ENCODE measurements around the gene TRIM67.

TRIM67 gene

GRCh38 chr1:231139125-231139649 is 22.7 kb upstream of the TRIM67 start:
- Histone ChIP-seq H3K36me3 (ENCODE audit: control insufficient read depth in 4 of 4, insufficient read depth in 4 of 4, low read length in 3 of 4) (no peaks in the 10 kb centered on the region), H3K4me3 (ENCODE audit: control insufficient read depth in 1 of 7, extremely low read depth in 1 of 7, insufficient read depth in 4 of 7, low read depth in 2 of 7, low read length in 6 of 7) (no peak overlapping the region), H3K27me3 (replicated peaks in 2 of 5; ENCODE audit: control insufficient read depth in 4 of 5, insufficient read depth in 5 of 5, low read length in 4 of 5) (peaks cover 0 to 8% (median 2%) of the 10 kb centered on the region in 5 experiments), H3K9me3 (ENCODE audit: control extremely low read depth in 1 of 5, control insufficient read depth in 4 of 5, insufficient read depth in 2 of 5, low read depth in 1 of 5, low read length in 4 of 5) (peaks cover 0 to 10% (median 0%) of the 10 kb centered on the region in 5 experiments), H3K4me1 (ENCODE audit: control extremely low read depth in 1 of 4, control insufficient read depth in 4 of 4, insufficient read depth in 4 of 4, low read length in 3 of 4) (peaks cover 0 to 6% (median 0%) of the 10 kb centered on the region in 4 experiments), H3K27ac (ENCODE audit: insufficient read depth in 1 of 2, low read depth in 1 of 2, low read length in 2 of 2, poor library complexity in 1 of 2, severe bottlenecking in 2 of 2) (no peak overlapping the region)
- ChIA-PET POLR2A (no interaction called here), CTCF (interaction anchor here (0.6 to 1.0 kb wide), 2 partner anchors 8 to 72 kb away, joined by 3 read pairs; no protein-coding TSS in a partner anchor)
- DNase-seq: no peak
- 95% methylated on average over 3 of the region's 3 CpGs for WGBS (ENCODE audit: insufficient coverage)

DNA sequence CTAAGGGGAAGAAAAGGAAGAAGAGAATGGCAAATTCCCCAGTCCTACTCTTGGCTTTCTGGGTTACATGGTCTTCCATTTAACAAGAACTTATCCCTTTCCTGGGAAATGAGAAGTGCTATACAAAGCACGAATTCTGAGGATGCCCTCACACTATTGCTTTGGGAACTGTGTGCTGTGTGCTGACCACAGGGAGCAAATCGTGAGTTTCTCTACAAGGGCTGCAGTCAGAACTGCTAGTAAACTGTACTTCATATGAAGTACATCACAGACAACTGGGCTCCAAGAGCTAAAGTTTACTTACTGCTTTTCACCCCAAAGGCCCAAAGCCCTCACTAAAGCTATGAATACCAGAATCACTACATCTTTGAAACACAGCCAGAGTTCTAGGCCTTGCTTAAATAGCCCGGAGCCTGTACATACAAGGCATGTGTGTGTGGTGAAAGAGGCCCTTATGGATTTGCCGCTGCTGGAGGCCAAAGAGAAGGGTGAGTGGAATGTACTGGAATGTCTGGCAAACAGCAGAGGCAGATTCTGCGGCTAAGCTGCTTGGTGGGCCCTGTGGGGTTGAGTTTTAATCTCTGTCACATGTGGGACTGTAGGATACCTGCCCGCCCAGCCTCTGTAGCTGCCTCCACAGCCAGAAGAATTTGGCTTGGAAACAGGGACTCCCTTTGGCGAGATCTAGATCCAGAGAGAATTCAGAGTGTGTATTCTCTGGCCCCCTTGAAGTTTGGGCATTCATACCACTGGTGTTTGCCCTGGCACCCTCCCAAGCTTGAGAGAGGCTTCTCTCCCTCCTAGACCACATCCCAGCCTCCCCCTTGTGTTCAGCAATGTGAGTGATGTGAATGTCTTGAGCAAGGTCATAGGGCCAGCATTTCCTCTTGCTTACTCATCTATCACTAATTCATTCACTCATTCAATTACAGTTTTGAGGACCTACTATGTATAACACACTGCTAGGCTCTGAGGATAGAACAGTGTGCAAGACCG is 21.9 kb upstream of the TRIM67 start:
- Histone ChIP-seq H3K4me1 (ENCODE audit: control extremely low read depth in 1 of 4, control insufficient read depth in 4 of 4, insufficient read depth in 4 of 4, low read length in 3 of 4) (peaks cover 0 to 6% (median 0%) of the 10 kb centered on the region in 4 experiments), H3K9me3 (ENCODE audit: control extremely low read depth in 1 of 5, control insufficient read depth in 4 of 5, insufficient read depth in 2 of 5, low read depth in 1 of 5, low read length in 4 of 5) (peaks cover 0 to 10% (median 0%) of the 10 kb centered on the region in 5 experiments), H3K27me3 (replicated peaks in 2 of 5; ENCODE audit: control insufficient read depth in 4 of 5, insufficient read depth in 5 of 5, low read length in 4 of 5) (peaks cover 0 to 8% (median 2%) of the 10 kb centered on the region in 5 experiments), H3K36me3 (ENCODE audit: control insufficient read depth in 4 of 4, insufficient read depth in 4 of 4, low read length in 3 of 4) (no peaks in the 10 kb centered on the region), H3K27ac (ENCODE audit: insufficient read depth in 1 of 2, low read depth in 1 of 2, low read length in 2 of 2, poor library complexity in 1 of 2, severe bottlenecking in 2 of 2) (no peak overlapping the region), H3K4me3 (ENCODE audit: control insufficient read depth in 1 of 7, extremely low read depth in 1 of 7, insufficient read depth in 4 of 7, low read depth in 2 of 7, low read length in 6 of 7) (no peak overlapping the region)
- ChIA-PET CTCF (interaction anchor here (0.6 to 1.0 kb wide), 2 partner anchors 9 to 71 kb away, joined by 3 read pairs; no protein-coding TSS in a partner anchor), POLR2A (no interaction called here)
- WGBS (ENCODE audit: insufficient coverage): 98% methylated on average over 7 of the region's 8 CpGs
- DNase-seq: no peak

DNA sequence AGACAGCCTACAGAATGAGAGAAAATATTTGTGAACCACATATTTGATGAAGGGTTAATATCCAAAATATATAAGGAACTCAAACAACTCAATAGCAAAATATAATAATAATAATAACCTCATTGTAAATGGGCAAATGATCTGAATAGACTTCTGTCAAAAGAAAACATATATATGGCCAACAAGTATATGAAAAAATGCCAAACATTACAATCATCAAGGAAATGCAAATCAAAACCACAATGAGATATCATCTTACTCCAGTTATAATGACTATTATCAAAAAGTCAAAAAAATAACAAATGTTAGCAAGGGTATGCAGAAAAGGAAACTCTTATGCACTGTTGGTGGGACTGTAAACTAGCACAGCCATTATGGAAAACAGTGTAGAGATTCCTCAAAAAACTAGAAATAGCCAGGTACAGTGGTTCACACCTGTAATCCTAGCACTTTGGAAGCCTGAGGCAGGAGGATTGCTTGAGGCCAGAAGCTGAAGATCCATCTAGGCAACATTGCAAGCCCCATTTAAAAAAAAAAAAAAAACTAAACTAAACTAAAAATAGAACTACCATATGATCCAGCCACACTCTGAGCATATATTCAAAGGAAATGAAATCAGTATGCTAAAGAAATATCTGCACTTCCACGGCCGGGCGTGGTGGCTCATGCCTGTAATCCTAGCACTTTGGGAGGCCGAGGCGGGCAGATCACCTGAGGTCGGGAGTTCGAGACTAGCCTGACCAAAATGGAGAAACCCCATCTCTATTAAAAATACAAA is 17.3 kb upstream of the TRIM67 start:
- no peaks in the 10 kb centered on the region for H3K4me1 ChIP-seq (ENCODE audit: control extremely low read depth in 1 of 4, control insufficient read depth in 4 of 4, insufficient read depth in 4 of 4, low read length in 3 of 4)
- H3K36me3 ChIP-seq (ENCODE audit: control insufficient read depth in 4 of 4, insufficient read depth in 4 of 4, low read length in 3 of 4): no peaks in the 10 kb centered on the region
- WGBS (ENCODE audit: insufficient coverage): 95% methylated on average over 4 of the region's 7 CpGs
- CTCF ChIA-PET: no interaction called here
- POLR2A ChIA-PET: no interaction called here
- DNase-seq: no peak
- peaks cover 0 to 28% (median 5%) of the 10 kb centered on the region in 5 experiments for H3K27me3 ChIP-seq (replicated peaks in 2 of 5; ENCODE audit: control insufficient read depth in 4 of 5, insufficient read depth in 5 of 5, low read length in 4 of 5)
- peaks cover 0 to 10% (median 0%) of the 10 kb centered on the region in 5 experiments for H3K9me3 ChIP-seq (ENCODE audit: control extremely low read depth in 1 of 5, control insufficient read depth in 4 of 5, insufficient read depth in 2 of 5, low read depth in 1 of 5, low read length in 4 of 5)
- no peak overlapping the region for H3K27ac ChIP-seq (ENCODE audit: insufficient read depth in 1 of 2, low read depth in 1 of 2, low read length in 2 of 2, poor library complexity in 1 of 2, severe bottlenecking in 2 of 2)
- H3K4me3 ChIP-seq (ENCODE audit: control insufficient read depth in 1 of 7, extremely low read depth in 1 of 7, insufficient read depth in 4 of 7, low read depth in 2 of 7, low read length in 6 of 7): no peak overlapping the region

DNA sequence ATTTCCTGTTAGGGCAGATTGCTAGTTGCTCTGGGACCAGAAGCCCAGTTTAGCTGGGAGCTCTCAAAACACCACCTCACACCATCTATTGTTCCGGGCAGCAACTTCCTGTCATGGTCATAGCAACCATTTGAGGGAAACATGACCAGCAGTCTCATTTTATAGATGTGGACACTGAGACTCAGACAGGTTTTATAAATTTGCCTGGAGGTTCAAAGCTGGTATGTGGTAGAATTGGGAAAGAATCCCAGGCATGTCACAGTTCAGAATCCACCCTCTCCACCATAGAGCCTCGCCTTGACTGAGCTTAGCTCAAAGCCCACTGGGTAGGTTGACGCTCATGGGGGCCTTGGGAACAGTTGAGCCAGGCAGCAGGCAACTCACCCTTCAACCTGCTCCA is 14.0 kb upstream of the TRIM67 start:
- H3K4me1 ChIP-seq (ENCODE audit: control extremely low read depth in 1 of 4, control insufficient read depth in 4 of 4, insufficient read depth in 4 of 4, low read length in 3 of 4): no peaks in the 10 kb centered on the region
- H3K9me3 ChIP-seq (ENCODE audit: control extremely low read depth in 1 of 5, control insufficient read depth in 4 of 5, insufficient read depth in 2 of 5, low read depth in 1 of 5, low read length in 4 of 5): peaks cover 2 to 20% (median 6%) of the 10 kb centered on the region in 5 experiments
- WGBS (ENCODE audit: insufficient coverage): 77% methylated on average over 3 of the region's 3 CpGs
- CTCF ChIA-PET: no interaction called here
- no peak overlapping the region for H3K27ac ChIP-seq (ENCODE audit: insufficient read depth in 1 of 2, low read depth in 1 of 2, low read length in 2 of 2, poor library complexity in 1 of 2, severe bottlenecking in 2 of 2)
- no peak for DNase-seq
- H3K27me3 ChIP-seq (replicated peaks in 2 of 5; ENCODE audit: control insufficient read depth in 4 of 5, insufficient read depth in 5 of 5, low read length in 4 of 5): peaks cover 0 to 23% (median 7%) of the 10 kb centered on the region in 5 experiments
- no peak overlapping the region for H3K4me3 ChIP-seq (ENCODE audit: control insufficient read depth in 1 of 7, extremely low read depth in 1 of 7, insufficient read depth in 4 of 7, low read depth in 2 of 7, low read length in 6 of 7)
- POLR2A ChIA-PET: no interaction called here
- H3K36me3 ChIP-seq (ENCODE audit: control insufficient read depth in 4 of 4, insufficient read depth in 4 of 4, low read length in 3 of 4): peaks cover 0 to 2% (median 0%) of the 10 kb centered on the region in 4 experiments

GRCh38 chr1:231151811-231152210 is 10.0 kb upstream of the TRIM67 start:
- Histone ChIP-seq H3K36me3 (ENCODE audit: control insufficient read depth in 4 of 4, insufficient read depth in 4 of 4, low read length in 3 of 4) (peaks cover 0 to 2% (median 0%) of the 10 kb centered on the region in 4 experiments), H3K27ac (ENCODE audit: insufficient read depth in 1 of 2, low read depth in 1 of 2, low read length in 2 of 2, poor library complexity in 1 of 2, severe bottlenecking in 2 of 2) (no peak overlapping the region), H3K4me3 (ENCODE audit: control insufficient read depth in 1 of 7, extremely low read depth in 1 of 7, insufficient read depth in 4 of 7, low read depth in 2 of 7, low read length in 6 of 7) (no peak overlapping the region), H3K9me3 (ENCODE audit: control extremely low read depth in 1 of 5, control insufficient read depth in 4 of 5, insufficient read depth in 2 of 5, low read depth in 1 of 5, low read length in 4 of 5) (peaks cover 2 to 16% (median 6%) of the 10 kb centered on the region in 5 experiments), H3K4me1 (ENCODE audit: control extremely low read depth in 1 of 4, control insufficient read depth in 4 of 4, insufficient read depth in 4 of 4, low read length in 3 of 4) (no peaks in the 10 kb centered on the region), H3K27me3 (replicated peaks in 2 of 5; ENCODE audit: control insufficient read depth in 4 of 5, insufficient read depth in 5 of 5, low read length in 4 of 5) (peaks cover under 1 to 37% (median 18%) of the 10 kb centered on the region in 5 experiments)
- no peak for DNase-seq
- CTCF ChIA-PET: no interaction called here
- WGBS (ENCODE audit: insufficient coverage): 70% methylated on average over 1 of the region's 1 CpG
- POLR2A ChIA-PET: no interaction called here

- Histone ChIP-seq H3K27ac (ENCODE audit: insufficient read depth in 1 of 2, low read depth in 1 of 2, low read length in 2 of 2, poor library complexity in 1 of 2, severe bottlenecking in 2 of 2) (no peak overlapping the region), H3K27me3 (replicated peaks in 2 of 5; ENCODE audit: control insufficient read depth in 4 of 5, insufficient read depth in 5 of 5, low read length in 4 of 5) (peaks cover 2 to 36% (median 18%) of the 10 kb centered on the region in 5 experiments), H3K9me3 (ENCODE audit: control extremely low read depth in 1 of 5, control insufficient read depth in 4 of 5, insufficient read depth in 2 of 5, low read depth in 1 of 5, low read length in 4 of 5) (peaks cover 2 to 16% (median 6%) of the 10 kb centered on the region in 5 experiments), H3K4me3 (ENCODE audit: control insufficient read depth in 1 of 7, extremely low read depth in 1 of 7, insufficient read depth in 4 of 7, low read depth in 2 of 7, low read length in 6 of 7) (no peak overlapping the region), H3K36me3 (ENCODE audit: control insufficient read depth in 4 of 4, insufficient read depth in 4 of 4, low read length in 3 of 4) (peaks cover 0 to 2% (median 0%) of the 10 kb centered on the region in 4 experiments), H3K4me1 (ENCODE audit: control extremely low read depth in 1 of 4, control insufficient read depth in 4 of 4, insufficient read depth in 4 of 4, low read length in 3 of 4) (no peaks in the 10 kb centered on the region)
- WGBS (ENCODE audit: insufficient coverage): 100% methylated on average over 1 of the region's 2 CpGs
- POLR2A ChIA-PET: no interaction called here
- CTCF ChIA-PET: no interaction called here
- no peak for DNase-seq
These were observed 8.1 kb upstream of the TRIM67 start for GRCh38 chr1:231153726-231154125.

All from common myeloid progenitor, CD34-positive (primary cell).